CD4-positive, alpha-beta T cell (primary cell): ENCODE results near the gene LITAFD. TPM values are rescaled to one million over a fixed set of nuclear protein-coding genes. Genes with fewer than 3 reads are reported as not detected.

Source experiments
- ATAC-seq: fragments of 200-7000 bp; cut with Tn5 transposase; one replicate; pipeline ENCODE4 v1.10.0; 2022; ENCODE audit warnings: mild to moderate bottlenecking; ENCODE audit not compliant: poor library complexity
- CTCF ChIA-PET: fragments of 350-600 bp; sonication (Branson Sonifier 250); formaldehyde crosslinking; loops from one replicate; lab custom pipeline; 2021; ENCODE audit warnings: antibody characterized with exemption, inconsistent platforms; lab: Charles Lee
- POLR2A ChIA-PET: fragments of 350-600 bp; sonication (Branson Sonifier 250); formaldehyde crosslinking; loops from one replicate; lab custom pipeline; 2021; ENCODE audit warnings: antibody characterized with exemption, inconsistent platforms; lab: Charles Lee
- DNase-seq, 14 experiments: peaks; one replicate each; pipeline ENCODE4 v3.0.0-alpha.2; 2013 to 2020; ENCODE audit warnings: mixed read lengths in 2 of 14
- H3K27ac ChIP-seq, 2 donors: one replicate each; pipeline versions ENCODE4 v1.5.1 to v1.7.0; 2013; ENCODE audit warnings: low read length in 2 of 2, low read depth in 1 of 2, mild to moderate bottlenecking in 1 of 2
- H3K27me3 ChIP-seq, 2 experiments: 1 replicate in 1 of 2; 2 replicates in 1 of 2; pipeline versions ENCODE4 v1.6.1 to v1.7.0; 2013; ENCODE audit warnings: low read length in 2 of 2, control low read depth in 1 of 2, mild to moderate bottlenecking in 1 of 2, moderate library complexity in 1 of 2; ENCODE audit not compliant: insufficient read depth in 2 of 2, control insufficient read depth in 1 of 2
- H3K36me3 ChIP-seq: one replicate; pipeline ENCODE4 v1.6.1; 2013; ENCODE audit warnings: low read length, control low read depth; ENCODE audit not compliant: insufficient read depth
- H3K4me1 ChIP-seq: one replicate; pipeline ENCODE4 v1.6.1; 2013; ENCODE audit warnings: low read length, control low read depth; ENCODE audit not compliant: insufficient read depth
- H3K4me3 ChIP-seq: one replicate; pipeline ENCODE4 v1.5.1; 2013; ENCODE audit warnings: mild to moderate bottlenecking, low read length, moderate library complexity
- H3K9me3 ChIP-seq, 2 experiments: 1 replicate in 1 of 2; 2 replicates in 1 of 2; pipeline versions ENCODE4 v1.6.1 to v1.7.0; 2013; ENCODE audit warnings: low read length in 2 of 2, mild to moderate bottlenecking in 2 of 2, control low read depth in 1 of 2, moderate library complexity in 1 of 2; ENCODE audit not compliant: control insufficient read depth in 1 of 2, insufficient read depth in 1 of 2
- H3K27ac Mint-ChIP-seq: one replicate; pipeline ENCODE4 v1.8.0; 2020; ENCODE audit warnings: mixed read lengths
- H3K27me3 Mint-ChIP-seq: one replicate; pipeline ENCODE4 v1.8.0; 2021; ENCODE audit warnings: mixed read lengths
- H3K36me3 Mint-ChIP-seq: one replicate; pipeline ENCODE4 v1.8.0; 2021; ENCODE audit warnings: low read depth, mixed read lengths
- H3K4me1 Mint-ChIP-seq: one replicate; pipeline ENCODE4 v1.8.0; 2021; ENCODE audit warnings: low read depth, mixed read lengths
- H3K4me3 Mint-ChIP-seq: one replicate; pipeline ENCODE4 v1.8.0; 2020; ENCODE audit warnings: mild to moderate bottlenecking, mixed read lengths
- H3K9me3 Mint-ChIP-seq: one replicate; pipeline ENCODE4 v1.8.0; 2020; ENCODE audit warnings: mixed read lengths
- CTCF ChIP-seq: fragments of 200-600 bp; IDR thresholded peaks from one replicate; pipeline ENCODE4 v1.8.0; 2022; ENCODE audit warnings: antibody characterized with exemption, mild to moderate bottlenecking
- intact Hi-C, 2 experiments: fragments of 100-400 bp; cut with DNase I in 1 of 2; cut with micrococcal nuclease in 1 of 2; formaldehyde crosslinking; loops; one replicate each; pipeline versions ENCODE4 v1.15.1 to v1.9.0; 2023 to 2025; cut with DNase I, micrococcal nuclease
- total RNA-seq, 174 experiments: library from RNA in 2 of 174; stranded (reverse) in 2 of 174; gene quantifications; one replicate each; pipeline ENCODE4 v1.2.3 and lab custom pipeline; 2021 to 2026

LITAFD gene
- total RNA-seq, 2 experiments from 2014 or later = 0.60 TPM; not detected in 1

DNA sequence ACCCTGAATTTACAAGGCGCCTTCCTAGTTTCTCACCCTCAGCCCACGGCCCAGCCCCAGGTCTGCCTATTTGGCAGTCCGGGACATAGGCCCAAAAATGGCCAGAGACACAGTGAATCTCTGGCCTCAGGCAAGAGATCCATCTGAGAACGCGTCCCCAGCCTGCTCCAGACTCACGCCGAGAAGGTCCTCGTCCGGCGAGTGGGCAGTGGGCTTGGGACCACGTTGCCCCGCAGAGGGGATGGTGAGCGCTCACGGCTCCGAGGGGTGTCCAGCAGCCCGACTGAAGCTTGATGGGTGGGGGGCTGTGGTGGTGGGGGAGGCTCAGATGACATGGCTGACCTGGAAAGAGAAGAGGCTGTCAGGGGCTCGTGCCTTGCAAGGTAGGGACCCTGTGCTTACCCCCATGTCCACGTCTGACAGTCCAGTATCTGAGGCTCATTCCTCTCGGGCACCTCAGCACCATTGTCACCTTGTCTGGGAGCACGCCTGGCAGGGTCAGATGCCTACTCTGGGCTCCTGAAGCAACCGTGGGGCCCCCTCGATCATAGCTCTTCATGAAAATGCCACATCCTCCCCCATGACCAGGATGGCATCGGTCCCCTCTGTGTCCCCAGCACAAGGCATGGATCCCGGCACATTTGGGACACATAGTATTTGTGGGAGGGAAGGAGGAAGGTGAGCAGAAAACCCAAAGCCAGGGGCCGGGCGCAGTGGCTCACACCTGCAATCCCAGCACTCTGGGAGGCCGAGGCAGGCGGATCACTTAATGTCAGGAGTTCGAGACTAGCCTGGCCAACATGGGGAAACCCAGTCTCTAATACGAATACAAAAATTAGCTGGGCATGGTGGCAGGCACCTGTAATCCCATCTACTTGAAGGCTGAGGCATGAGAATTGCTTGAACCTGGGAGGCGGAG lies 22.9 kb upstream of the LITAFD start:
- Histone ChIP-seq H3K9me3 (no peaks in the 10 kb centered on the region), H3K27me3 (no peaks in the 10 kb centered on the region), H3K4me1 (peaks cover 15% of the 10 kb centered on the region), H3K27ac (no peak overlapping the region), H3K4me3 (no peak overlapping the region), H3K36me3 (peaks cover 36% of the 10 kb centered on the region)
- DNase-seq (no peak), ATAC-seq (no peak)
- peaks cover 34% of the 10 kb centered on the region for H3K36me3 Mint-ChIP-seq
- no peaks in the 10 kb centered on the region for H3K27me3 Mint-ChIP-seq
- ChIA-PET POLR2A (interaction anchor here (1.8 kb wide), 1 partner anchor 9 kb away, joined by 10 read pairs; the partner anchor contains the start of gene CARHSP1), CTCF (no interaction called here)
- intact Hi-C loops = no loop called here
- TF ChIP-seq CTCF = no peak
- no peaks in the 10 kb centered on the region for H3K9me3 Mint-ChIP-seq
- no peak overlapping the region for H3K27ac Mint-ChIP-seq
- H3K4me1 Mint-ChIP-seq = peaks cover 23% of the 10 kb centered on the region
- H3K4me3 Mint-ChIP-seq = no peak overlapping the region

- no peaks in the 10 kb centered on the region for H3K9me3 ChIP-seq
- peaks cover 28% of the 10 kb centered on the region for H3K36me3 ChIP-seq
- Mint-ChIP-seq H3K9me3 (no peaks in the 10 kb centered on the region), H3K4me3 (no peak overlapping the region), H3K27me3 (no peaks in the 10 kb centered on the region), H3K36me3 (peaks cover 25% of the 10 kb centered on the region), H3K4me1 (peaks cover 23% of the 10 kb centered on the region), H3K27ac (no peak overlapping the region)
- ChIA-PET CTCF (interaction anchor here (0.6 to 1.4 kb wide), 2 partner anchors 20 to 274 kb away, joined by 3 read pairs; no protein-coding TSS in a partner anchor), POLR2A (interaction anchor here (1.8 kb wide), 1 partner anchor 8 kb away, joined by 10 read pairs; the partner anchor contains the start of gene CARHSP1)
- H3K4me3 ChIP-seq = no peak overlapping the region
- H3K4me1 ChIP-seq = peaks cover 18% of the 10 kb centered on the region
- no peak for DNase-seq
- H3K27me3 ChIP-seq = no peaks in the 10 kb centered on the region
- H3K27ac ChIP-seq = no peak overlapping the region
- intact Hi-C loops = loop anchor here in 1 of 2 experiments (10.0 kb wide), 1 partner anchor 1885 kb away; the partner anchor contains the start of gene NUBP1
- no peak for TF ChIP-seq CTCF
- ATAC-seq = no peak
Measured at GRCh38 chr16:8859913-8860881, 22.0 kb upstream of the LITAFD start.
